IgD-negative memory B cell (primary cell): ENCODE measurements around the gene VTI1A. TPM values are rescaled to one million over a fixed set of nuclear protein-coding genes. Genes with fewer than 3 reads are reported as not detected.

Source experiments
- H3K27ac Mint-ChIP-seq, 3 donors: one replicate each; pipeline ENCODE4 v1.8.0; 2020 to 2022; ENCODE audit warnings: mild to moderate bottlenecking in 3 of 3, mixed read lengths in 3 of 3, moderate library complexity in 1 of 3
- H3K27me3 Mint-ChIP-seq: one replicate; pipeline ENCODE4 v1.8.0; 2021; ENCODE audit warnings: mixed read lengths
- H3K36me3 Mint-ChIP-seq: one replicate; pipeline ENCODE4 v1.8.0; 2020; ENCODE audit warnings: mild to moderate bottlenecking, mixed read lengths
- H3K4me1 Mint-ChIP-seq, 3 donors: one replicate each; pipeline ENCODE4 v1.8.0; 2020 to 2022; ENCODE audit warnings: mixed read lengths in 3 of 3, mild to moderate bottlenecking in 1 of 3
- H3K4me3 Mint-ChIP-seq, 4 donors: one replicate each; pipeline ENCODE4 v1.8.0; 2020 to 2022; ENCODE audit warnings: mild to moderate bottlenecking in 4 of 4, mixed read lengths in 4 of 4, moderate library complexity in 3 of 4
- H3K9me3 Mint-ChIP-seq, 3 donors: one replicate each; pipeline ENCODE4 v1.8.0; 2020 to 2021; ENCODE audit warnings: mixed read lengths in 3 of 3, mild to moderate bottlenecking in 1 of 3
- polyA plus RNA-seq: library from polyadenylated mRNA; unstranded; fragments of 300-500 nt; fragmentation: Illumina TruSeq; gene quantifications from one replicate; pipeline ENCODE4 v1.2.3, GENCODE V29; 2021

VTI1A gene
- polyA plus RNA-seq, 1 donor from 2014 or later: 32.0 TPM

DNA sequence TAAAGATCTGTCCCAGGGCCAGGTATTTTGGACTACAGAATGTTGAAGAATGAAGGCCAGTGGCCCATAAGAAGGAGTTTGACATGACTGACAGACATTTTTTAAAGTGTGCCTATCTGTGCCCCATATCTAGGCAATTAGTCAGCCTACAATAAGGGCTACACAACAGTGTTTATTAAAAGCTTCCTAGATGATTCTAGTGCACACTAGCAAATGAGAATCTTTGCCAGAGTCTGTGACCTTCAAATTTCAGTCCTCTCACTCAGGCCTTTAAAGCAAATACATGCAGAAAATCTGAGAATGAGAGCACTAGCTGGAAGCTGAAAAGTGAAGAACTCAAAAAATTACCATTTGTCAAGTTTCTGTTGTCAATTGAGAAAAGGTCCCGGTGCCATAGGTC, 208.7 kb downstream of the VTI1A start:
- no peaks in the 10 kb centered on the region for H3K9me3 Mint-ChIP-seq
- peaks cover 15% of the 10 kb centered on the region for H3K36me3 Mint-ChIP-seq
- peaks cover 0 to 1% (median 0%) of the 10 kb centered on the region in 3 donors for H3K4me1 Mint-ChIP-seq
- no peak overlapping the region for H3K27ac Mint-ChIP-seq
- H3K4me3 Mint-ChIP-seq: no peak overlapping the region
- H3K27me3 Mint-ChIP-seq: no peaks in the 10 kb centered on the region

DNA sequence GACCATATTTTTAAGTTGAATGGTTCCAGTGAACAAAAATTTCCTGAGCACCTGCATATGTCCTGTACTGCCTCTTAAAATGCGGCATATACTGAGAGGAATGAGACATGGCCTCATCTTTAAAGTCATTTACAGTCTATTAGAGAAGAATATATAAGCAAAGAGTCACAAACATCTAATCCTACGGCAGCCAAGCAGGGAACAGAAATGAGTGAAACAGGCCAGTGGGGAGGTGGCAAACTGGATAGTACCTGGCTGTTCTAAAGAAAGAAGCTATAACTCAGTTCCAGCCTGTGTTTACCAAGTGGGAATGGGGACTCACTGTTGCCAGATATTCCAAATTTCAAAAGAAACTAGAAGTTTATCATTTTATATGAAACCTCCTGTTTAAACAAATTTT, 211.4 kb downstream of the VTI1A start:
- Mint-ChIP-seq H3K36me3 (peaks cover 23% of the 10 kb centered on the region), H3K9me3 (no peaks in the 10 kb centered on the region), H3K4me3 (no peak overlapping the region), H3K4me1 (peaks cover 0 to 2% (median 1%) of the 10 kb centered on the region in 3 donors), H3K27ac (no peak overlapping the region), H3K27me3 (no peaks in the 10 kb centered on the region)

DNA sequence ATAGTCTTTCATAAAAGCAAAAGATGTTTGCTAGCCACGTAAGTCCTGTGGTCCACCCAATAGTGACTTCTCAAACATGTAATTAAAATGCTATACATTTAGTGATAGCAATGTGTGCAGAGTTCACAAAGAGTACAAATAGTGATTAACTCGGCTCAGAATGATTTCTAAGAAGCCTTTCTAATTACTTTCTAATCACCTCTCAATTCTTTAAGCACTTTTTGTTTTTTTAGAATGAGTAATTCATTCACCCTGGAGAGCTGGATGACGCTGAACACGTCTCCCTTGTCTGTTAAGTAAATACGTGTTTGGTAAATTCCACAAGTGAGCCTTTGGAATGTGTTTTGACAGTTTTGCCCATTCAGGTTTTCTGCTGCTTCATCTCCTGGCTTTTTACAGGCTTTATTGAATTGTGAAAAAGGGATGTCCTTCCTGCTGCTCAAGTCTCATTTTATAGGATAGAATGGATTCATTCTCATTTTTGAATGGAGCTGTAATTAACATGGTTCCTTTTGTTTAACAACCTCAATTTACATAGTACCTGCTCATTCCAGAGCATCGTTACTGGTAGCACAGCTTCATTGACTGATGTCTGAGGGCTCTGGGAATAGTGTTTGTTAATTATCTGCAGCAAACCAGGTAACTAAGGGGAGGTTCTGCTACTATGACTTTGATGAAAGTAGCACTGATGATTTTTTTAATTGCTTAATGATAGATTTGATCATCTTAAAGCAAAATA, 212.1 kb downstream of the VTI1A start:
- H3K36me3 Mint-ChIP-seq: peaks cover 25% of the 10 kb centered on the region
- no peaks in the 10 kb centered on the region for H3K9me3 Mint-ChIP-seq
- H3K27ac Mint-ChIP-seq: no peak overlapping the region
- no peak overlapping the region for H3K4me3 Mint-ChIP-seq
- peaks cover 0 to 3% (median 1%) of the 10 kb centered on the region in 3 donors for H3K4me1 Mint-ChIP-seq
- no peaks in the 10 kb centered on the region for H3K27me3 Mint-ChIP-seq

DNA sequence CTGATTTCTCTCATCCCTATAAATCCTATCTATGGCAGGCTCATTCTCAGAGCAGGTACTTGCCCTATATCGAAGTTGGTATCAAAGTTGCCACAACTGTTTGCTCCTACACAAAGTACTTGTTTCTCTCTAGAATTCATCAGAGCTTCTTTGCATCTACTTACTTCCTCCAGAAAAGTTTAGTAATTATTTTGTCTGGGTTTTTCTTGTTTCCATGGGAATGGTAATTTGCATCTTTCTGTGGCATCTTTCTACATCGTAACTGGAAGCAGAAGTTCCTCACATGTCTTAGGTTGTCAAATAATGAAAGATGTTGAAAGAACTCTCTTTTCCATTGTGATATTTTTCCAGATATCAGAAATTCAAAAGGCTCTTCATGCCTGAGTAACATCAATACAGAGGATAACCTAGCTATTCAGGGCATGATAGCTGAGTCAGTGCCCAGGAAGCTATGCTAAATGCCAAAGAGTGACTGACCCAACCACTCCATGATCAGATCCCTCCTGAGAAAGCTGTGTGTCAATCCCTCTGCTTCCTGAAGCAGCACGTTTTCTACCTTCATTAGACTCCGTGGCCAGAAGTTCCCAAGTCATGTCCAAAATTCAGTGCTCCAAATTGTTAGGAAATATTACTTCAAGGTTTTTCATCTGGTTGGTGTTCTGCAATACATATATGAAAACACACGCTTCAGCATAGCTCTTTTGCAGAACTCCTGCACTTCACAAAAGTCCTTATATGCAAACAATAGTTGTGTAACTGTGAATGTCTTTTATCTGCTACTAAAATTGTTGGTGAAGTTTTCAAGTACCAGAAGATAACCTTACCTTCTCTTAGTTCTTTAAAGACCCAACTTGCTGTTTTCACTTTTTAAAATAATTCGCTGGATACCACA, 216.5 kb downstream of the VTI1A start:
- H3K27ac Mint-ChIP-seq: peak overlapping the region in 1 of 3 donors; percentile 79
- no peak overlapping the region for H3K4me3 Mint-ChIP-seq
- H3K36me3 Mint-ChIP-seq: peaks cover 29% of the 10 kb centered on the region
- no peaks in the 10 kb centered on the region for H3K27me3 Mint-ChIP-seq
- no peaks in the 10 kb centered on the region for H3K9me3 Mint-ChIP-seq
- peaks cover 0 to 3% (median 0%) of the 10 kb centered on the region in 3 donors for H3K4me1 Mint-ChIP-seq

- Mint-ChIP-seq H3K36me3 (peaks cover 30% of the 10 kb centered on the region), H3K4me3 (no peak overlapping the region), H3K27ac (no peak overlapping the region), H3K4me1 (peaks cover 0 to 3% (median 0%) of the 10 kb centered on the region in 3 donors), H3K27me3 (no peaks in the 10 kb centered on the region), H3K9me3 (no peaks in the 10 kb centered on the region)
Observed at GRCh38 chr10:112666094-112666493, 219.1 kb downstream of the VTI1A start.

GRCh38 chr10:112669989-112670388, 223.0 kb downstream of the VTI1A start:
- Mint-ChIP-seq H3K27me3 (no peaks in the 10 kb centered on the region), H3K4me3 (no peak overlapping the region), H3K36me3 (peaks cover 23% of the 10 kb centered on the region), H3K4me1 (no peaks in the 10 kb centered on the region), H3K9me3 (no peaks in the 10 kb centered on the region), H3K27ac (no peak overlapping the region)

DNA sequence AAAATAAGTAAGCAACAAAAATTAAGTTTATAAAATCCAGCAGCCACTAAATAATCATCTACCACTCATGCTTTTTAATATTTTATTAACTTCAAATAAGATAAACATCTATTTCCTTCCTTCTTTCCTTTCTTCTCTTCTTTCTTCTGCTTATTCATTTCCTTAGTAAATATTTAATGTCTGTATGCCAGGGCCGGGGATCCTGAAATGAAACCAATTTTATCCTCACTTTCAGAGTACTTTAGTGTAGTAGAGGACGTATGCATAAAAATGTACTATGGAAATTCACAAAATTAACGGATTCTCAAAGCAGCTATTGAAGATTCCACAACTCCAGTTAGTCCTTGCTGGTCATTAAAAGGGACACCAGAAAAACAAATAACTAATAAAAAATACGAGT, 224.7 kb downstream of the VTI1A start:
- Mint-ChIP-seq H3K4me1 (no peaks in the 10 kb centered on the region), H3K4me3 (no peak overlapping the region), H3K27ac (no peak overlapping the region), H3K36me3 (peaks cover 16% of the 10 kb centered on the region), H3K9me3 (no peaks in the 10 kb centered on the region), H3K27me3 (no peaks in the 10 kb centered on the region)

- no peak overlapping the region for H3K27ac Mint-ChIP-seq
- no peaks in the 10 kb centered on the region for H3K4me1 Mint-ChIP-seq
- H3K9me3 Mint-ChIP-seq: no peaks in the 10 kb centered on the region
- no peak overlapping the region for H3K4me3 Mint-ChIP-seq
- peaks cover 14% of the 10 kb centered on the region for H3K36me3 Mint-ChIP-seq
- no peaks in the 10 kb centered on the region for H3K27me3 Mint-ChIP-seq
Observed at GRCh38 chr10:112672706-112673105, 225.7 kb downstream of the VTI1A start.

DNA sequence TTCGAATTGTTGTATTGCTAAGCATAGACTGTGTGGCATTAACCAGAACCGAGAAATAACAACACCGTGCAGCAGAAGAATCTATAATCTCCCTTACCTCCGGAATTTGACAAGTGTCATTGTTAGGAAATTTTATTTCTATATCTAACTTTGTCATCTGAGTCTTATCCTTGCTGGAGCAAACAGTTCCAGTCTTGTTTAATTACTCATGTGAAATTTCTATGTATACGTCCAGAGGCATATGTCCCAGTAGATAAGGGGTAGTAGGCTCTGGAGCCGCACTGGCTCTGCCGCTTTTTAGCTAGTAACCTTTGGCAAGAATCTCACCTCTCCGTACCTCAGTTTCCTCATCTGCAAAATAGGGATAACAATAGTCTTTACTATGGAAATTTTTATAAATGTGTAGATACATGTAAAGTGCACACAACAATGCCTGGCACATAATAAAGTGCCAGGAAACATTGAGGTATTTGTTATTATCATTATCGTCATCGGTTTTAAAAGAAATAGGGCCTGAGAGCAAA, 228.6 kb downstream of the VTI1A start:
- Mint-ChIP-seq H3K27ac (no peak overlapping the region), H3K4me1 (no peaks in the 10 kb centered on the region), H3K27me3 (no peaks in the 10 kb centered on the region)

GRCh38 chr10:112677689-112678088, 230.7 kb downstream of the VTI1A start:
- peaks cover 9% of the 10 kb centered on the region for H3K36me3 Mint-ChIP-seq
- no peak overlapping the region for H3K4me3 Mint-ChIP-seq
- no peaks in the 10 kb centered on the region for H3K9me3 Mint-ChIP-seq
- no peak overlapping the region for H3K27ac Mint-ChIP-seq
- H3K4me1 Mint-ChIP-seq: no peaks in the 10 kb centered on the region
- H3K27me3 Mint-ChIP-seq: no peaks in the 10 kb centered on the region

More for the DNA sequence above, 228.6 kb downstream of the VTI1A start:
- Mint-ChIP-seq H3K9me3 (no peaks in the 10 kb centered on the region), H3K36me3 (peaks cover 11% of the 10 kb centered on the region), H3K4me3 (no peak overlapping the region)

- Mint-ChIP-seq H3K27me3 (no peaks in the 10 kb centered on the region), H3K9me3 (no peaks in the 10 kb centered on the region), H3K27ac (no peak overlapping the region), H3K36me3 (peaks cover 6% of the 10 kb centered on the region), H3K4me1 (no peaks in the 10 kb centered on the region), H3K4me3 (no peak overlapping the region)
Observed at GRCh38 chr10:112678581-112678980, 231.6 kb downstream of the VTI1A start.

- Mint-ChIP-seq H3K9me3 (no peaks in the 10 kb centered on the region), H3K4me1 (no peaks in the 10 kb centered on the region), H3K27me3 (no peaks in the 10 kb centered on the region), H3K36me3 (peaks cover 3% of the 10 kb centered on the region), H3K27ac (no peak overlapping the region), H3K4me3 (no peak overlapping the region)
Observed at GRCh38 chr10:112678987-112679386, 232.0 kb downstream of the VTI1A start.

- peaks cover 1% of the 10 kb centered on the region for H3K36me3 Mint-ChIP-seq
- no peaks in the 10 kb centered on the region for H3K9me3 Mint-ChIP-seq
- no peaks in the 10 kb centered on the region for H3K27me3 Mint-ChIP-seq
- H3K4me3 Mint-ChIP-seq: no peak overlapping the region
- no peak overlapping the region for H3K27ac Mint-ChIP-seq
- no peaks in the 10 kb centered on the region for H3K4me1 Mint-ChIP-seq
Observed at GRCh38 chr10:112679392-112679791, 232.4 kb downstream of the VTI1A start.

DNA sequence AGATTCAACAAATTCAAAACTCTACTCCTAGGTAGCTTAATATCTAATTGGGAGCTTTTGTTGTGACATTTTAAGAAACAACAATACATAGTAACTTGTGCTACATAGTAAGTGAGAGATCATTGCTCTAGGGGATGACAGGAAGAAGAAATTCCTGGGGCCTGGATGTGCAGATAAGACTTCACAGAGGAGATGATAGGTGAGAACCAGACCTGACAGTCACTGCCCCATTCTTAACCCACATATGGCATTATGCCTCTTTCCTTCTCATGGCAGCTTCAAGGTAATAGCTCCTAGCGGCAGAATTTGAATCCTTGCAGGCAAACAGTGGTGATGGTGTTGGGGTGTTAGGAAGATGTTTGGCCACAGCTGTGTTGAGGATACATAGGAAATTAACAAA, 233.6 kb downstream of the VTI1A start:
- no peaks in the 10 kb centered on the region for H3K9me3 Mint-ChIP-seq
- no peaks in the 10 kb centered on the region for H3K4me1 Mint-ChIP-seq
- H3K27ac Mint-ChIP-seq: no peak overlapping the region
- no peaks in the 10 kb centered on the region for H3K27me3 Mint-ChIP-seq
- H3K4me3 Mint-ChIP-seq: no peak overlapping the region
- peaks cover 8% of the 10 kb centered on the region for H3K36me3 Mint-ChIP-seq

DNA sequence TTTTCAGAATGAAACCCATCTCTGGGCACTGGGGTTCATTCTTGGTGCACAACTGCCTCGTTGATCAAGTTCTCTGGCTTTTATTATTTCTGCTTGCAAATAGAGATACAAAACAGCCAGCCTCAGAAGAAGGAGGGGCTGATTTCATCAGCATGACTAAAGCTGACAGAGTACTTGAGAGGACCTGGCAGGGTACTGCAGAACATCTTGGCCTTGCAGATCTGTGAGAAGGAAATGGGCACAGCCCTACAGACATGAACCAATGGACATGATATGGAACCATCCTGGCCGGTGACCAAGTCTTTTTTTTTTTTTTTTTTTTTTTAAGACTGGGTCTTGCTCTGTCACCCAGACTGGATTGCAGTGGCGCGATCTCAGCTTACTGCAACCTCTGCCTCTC, 240.6 kb downstream of the VTI1A start:
- Mint-ChIP-seq H3K36me3 (peaks cover 34% of the 10 kb centered on the region), H3K4me1 (no peaks in the 10 kb centered on the region), H3K27me3 (no peaks in the 10 kb centered on the region), H3K9me3 (no peaks in the 10 kb centered on the region), H3K4me3 (no peak overlapping the region), H3K27ac (no peak overlapping the region)
